Dermis microvascular lymphatic vessel endothelial cell (primary cell): ENCODE measurements around the gene MBD2. TPM values are rescaled to one million over a fixed set of nuclear protein-coding genes. Genes with fewer than 3 reads are reported as not detected.

Experiments
- DNase-seq, 2 donors: peaks; one replicate each; pipeline versions ENCODE4 v3.0.0 to v3.0.0-alpha.2; 2010; ENCODE audit warnings: low read depth in 2 of 2
- total RNA-seq: library from RNA; depleted of rRNA; stranded (reverse); fragments of >200 nt; gene quantifications from 2 replicates; pipeline ENCODE4 v1.2.1, GENCODE V29; 2014

MBD2 gene
- total RNA-seq, 1 donor from 2014 or later: 21.2 TPM

GRCh38 chr18:54109131-54109683 lies 115.3 kb downstream of the MBD2 start:
- no peak for DNase-seq

DNA sequence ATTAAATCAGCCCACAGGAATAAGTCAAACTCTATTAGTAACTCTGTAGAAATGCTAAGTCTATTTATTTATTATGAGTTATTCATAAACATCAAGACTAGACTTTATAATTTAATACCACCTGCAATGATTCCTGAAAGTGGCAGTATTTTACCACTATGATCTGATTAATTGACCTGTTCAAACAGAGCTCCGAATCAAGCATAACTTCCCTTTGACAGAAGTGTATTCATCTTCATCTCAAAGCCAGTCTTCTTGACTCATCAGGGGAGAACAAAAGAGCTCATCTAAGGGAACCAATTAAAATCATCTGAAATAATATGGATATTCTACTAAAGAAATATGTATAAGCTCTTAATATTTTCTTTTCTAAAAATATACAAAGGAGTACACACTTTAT lies 122.3 kb downstream of the MBD2 start:
- no peak for DNase-seq

Other genes with a start within 250 kb of the MBD2 start
- gene POLI, start 44.8 kb upstream of the MBD2 start, total RNA-seq: 8.9 and 15.3 TPM in 2 replicates
- gene STARD6, start 133.2 kb upstream of the MBD2 start, total RNA-seq: 0.13 and 0.26 TPM in 2 replicates
- gene C18orf54, start 133.2 kb upstream of the MBD2 start, total RNA-seq: 4.2 and 6.9 TPM in 2 replicates